GM12873 (cell line): ENCODE results near the gene PREB.

Experiments
- TF ChIP-seq, protein P1 (sequence below): IDR thresholded peaks from 2 replicates; pipeline ENCODE4 v1.5.1; 2012; ENCODE audit warnings: low read depth, mild to moderate bottlenecking, moderate library complexity, low read length, control low read depth; ENCODE audit not compliant: insufficient read depth; ENCODE audit errors: missing control alignments

The PREB gene

DNA sequence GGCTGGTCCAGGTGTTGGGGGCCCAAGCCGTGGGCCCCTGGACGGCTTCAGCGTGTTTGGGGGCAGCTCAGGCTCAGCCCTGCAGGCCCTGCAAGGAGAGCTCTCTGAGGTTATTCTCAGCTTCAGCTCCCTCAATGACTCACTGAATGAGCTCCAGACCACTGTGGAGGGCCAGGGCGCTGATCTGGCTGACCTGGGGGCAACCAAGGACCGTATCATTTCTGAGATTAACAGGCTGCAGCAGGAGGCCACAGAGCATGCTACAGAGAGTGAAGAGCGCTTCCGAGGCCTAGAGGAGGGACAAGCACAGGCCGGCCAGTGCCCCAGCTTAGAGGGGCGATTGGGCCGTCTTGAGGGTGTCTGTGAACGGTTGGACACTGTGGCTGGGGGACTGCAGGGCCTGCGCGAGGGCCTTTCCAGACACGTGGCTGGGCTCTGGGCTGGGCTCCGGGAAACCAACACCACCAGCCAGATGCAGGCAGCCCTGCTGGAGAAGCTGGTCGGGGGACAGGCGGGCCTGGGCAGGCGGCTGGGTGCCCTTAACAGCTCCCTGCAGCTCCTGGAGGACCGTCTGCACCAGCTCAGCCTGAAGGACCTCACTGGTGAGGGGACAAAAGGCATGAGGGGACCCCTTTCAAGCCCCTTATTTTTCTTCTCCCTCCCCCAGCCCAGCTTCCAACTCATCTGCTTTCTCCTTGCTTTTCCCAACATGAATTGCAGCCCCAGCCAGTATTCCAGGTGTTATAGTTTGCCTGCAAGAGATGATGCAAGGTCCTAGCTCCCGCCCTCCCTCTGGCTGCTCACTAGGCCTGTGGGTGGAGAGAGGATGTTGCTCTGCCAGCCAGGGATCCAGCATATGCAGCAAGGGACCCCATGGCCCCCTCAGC is 50.8 kb downstream of the PREB start:
- TF ChIP-seq, protein P1, sequence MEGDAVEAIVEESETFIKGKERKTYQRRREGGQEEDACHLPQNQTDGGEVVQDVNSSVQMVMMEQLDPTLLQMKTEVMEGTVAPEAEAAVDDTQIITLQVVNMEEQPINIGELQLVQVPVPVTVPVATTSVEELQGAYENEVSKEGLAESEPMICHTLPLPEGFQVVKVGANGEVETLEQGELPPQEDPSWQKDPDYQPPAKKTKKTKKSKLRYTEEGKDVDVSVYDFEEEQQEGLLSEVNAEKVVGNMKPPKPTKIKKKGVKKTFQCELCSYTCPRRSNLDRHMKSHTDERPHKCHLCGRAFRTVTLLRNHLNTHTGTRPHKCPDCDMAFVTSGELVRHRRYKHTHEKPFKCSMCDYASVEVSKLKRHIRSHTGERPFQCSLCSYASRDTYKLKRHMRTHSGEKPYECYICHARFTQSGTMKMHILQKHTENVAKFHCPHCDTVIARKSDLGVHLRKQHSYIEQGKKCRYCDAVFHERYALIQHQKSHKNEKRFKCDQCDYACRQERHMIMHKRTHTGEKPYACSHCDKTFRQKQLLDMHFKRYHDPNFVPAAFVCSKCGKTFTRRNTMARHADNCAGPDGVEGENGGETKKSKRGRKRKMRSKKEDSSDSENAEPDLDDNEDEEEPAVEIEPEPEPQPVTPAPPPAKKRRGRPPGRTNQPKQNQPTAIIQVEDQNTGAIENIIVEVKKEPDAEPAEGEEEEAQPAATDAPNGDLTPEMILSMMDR: no peak

DNA sequence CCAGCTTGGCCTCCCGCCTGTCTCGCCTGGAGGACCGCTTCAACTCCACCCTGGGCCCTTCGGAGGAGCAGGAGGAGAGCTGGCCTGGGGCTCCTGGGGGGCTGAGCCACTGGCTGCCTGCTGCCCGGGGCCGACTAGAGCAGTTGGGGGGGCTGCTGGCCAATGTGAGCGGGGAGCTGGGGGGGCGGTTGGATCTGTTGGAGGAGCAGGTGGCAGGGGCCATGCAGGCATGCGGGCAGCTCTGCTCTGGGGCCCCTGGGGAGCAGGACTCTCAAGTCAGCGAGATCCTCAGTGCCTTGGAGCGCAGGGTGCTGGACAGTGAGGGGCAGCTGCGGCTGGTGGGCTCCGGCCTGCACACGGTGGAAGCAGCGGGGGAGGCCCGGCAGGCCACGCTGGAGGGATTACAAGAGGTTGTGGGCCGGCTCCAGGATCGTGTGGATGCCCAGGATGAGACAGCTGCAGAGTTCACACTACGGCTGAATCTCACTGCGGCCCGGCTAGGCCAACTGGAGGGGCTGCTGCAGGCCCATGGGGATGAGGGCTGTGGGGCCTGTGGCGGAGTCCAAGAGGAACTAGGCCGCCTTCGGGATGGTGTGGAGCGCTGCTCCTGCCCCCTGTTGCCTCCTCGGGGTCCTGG is 51.5 kb downstream of the PREB start:
- TF ChIP-seq, protein P1: no peak

DNA sequence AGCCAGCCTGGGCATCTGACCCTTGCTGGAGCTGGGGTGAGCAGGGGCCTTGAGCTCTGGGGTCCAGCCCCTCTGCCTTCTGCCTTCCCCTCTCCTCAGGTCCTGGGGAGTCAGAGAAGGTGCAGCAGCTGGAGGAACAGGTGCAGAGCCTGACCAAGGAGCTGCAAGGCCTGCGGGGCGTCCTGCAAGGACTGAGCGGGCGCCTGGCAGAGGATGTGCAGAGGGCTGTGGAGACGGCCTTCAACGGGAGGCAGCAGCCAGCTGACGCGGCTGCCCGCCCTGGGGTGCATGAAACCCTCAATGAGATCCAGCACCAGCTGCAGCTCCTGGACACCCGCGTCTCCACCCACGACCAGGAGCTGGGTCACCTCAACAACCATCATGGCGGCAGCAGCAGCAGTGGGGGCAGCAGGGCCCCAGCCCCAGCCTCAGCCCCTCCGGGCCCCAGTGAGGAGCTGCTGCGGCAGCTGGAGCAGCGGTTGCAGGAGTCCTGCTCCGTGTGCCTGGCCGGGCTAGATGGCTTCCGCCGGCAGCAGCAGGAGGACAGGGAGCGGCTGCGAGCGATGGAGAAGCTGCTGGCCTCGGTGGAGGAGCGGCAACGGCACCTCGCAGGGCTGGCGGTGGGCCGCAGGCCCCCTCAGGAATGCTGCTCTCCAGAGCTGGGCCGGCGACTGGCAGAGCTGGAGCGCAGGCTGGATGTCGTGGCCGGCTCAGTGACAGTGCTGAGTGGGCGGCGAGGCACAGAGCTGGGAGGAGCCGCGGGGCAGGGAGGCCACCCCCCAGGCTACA is 52.3 kb downstream of the PREB start:
- TF ChIP-seq, protein P1: no peak
